Mesangial cell (primary cell): ENCODE data around the gene KATNIP. TPM values are rescaled to one million over a fixed set of nuclear protein-coding genes. Genes with fewer than 3 reads are reported as not detected.

Experiments used
- total RNA-seq: library from RNA; depleted of rRNA; stranded (reverse); fragments of >200 nt; gene quantifications from 2 replicates; pipeline ENCODE4 v1.2.3, GENCODE V29; 2015

The KATNIP gene
- total RNA-seq, result 12.7 and 24.3 TPM in 2 replicates

DNA sequence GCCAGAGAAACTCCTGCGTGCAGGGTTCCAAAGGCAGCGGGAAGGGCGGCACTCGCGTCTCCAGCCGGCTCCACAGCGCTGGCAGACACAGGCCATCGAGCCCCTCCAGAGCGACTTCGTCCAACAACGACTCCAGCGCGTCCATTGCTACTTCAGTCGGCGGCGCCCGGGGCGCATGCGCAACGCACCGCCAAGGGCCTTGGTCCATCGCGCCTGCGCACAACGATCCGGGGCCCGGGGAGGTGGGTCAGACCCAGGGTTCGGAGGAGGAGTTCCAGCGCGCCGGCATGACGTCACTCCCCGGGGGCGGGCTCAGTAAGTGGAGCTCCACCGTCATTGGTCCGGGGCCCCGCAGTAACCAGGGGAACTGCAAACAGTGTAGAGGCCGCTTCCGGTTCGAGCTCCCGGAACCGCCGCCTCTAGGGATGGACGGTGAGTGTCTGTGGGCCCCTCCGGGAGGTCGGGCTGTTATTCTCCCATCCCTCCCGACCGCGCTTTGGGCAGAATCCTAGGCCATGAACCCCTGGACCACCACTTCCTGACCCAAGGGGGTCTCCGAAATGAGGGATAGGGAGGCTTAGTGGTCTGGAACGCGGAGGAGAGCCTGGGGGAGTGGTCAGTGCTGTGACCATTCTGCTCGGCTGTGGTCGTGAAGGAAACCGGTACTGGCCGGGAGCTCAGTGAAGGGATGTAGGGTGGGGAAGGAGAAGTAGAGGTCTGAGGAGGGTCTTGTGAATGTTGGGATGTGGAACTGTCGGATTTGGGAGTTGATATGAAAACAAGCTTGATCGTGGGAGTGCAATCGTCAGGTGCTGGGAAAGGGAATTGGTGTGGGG is at the start of gene KATNIP, which contains the start of gene GTF3C1:
TSS of gene KATNIP (plus strand) at position 399 of the 836 bp plus-strand sequence. CDS start at position 426, 27 bp downstream.
TSS of gene GTF3C1 (minus strand) at position 168 of the 836 bp plus-strand sequence. CDS start at position 145, 23 bp downstream.

Other genes with a start within 250 kb of the KATNIP start
- gene IL4R, start 236.2 kb upstream of the KATNIP start, total RNA-seq, result 17.6 and 25.0 TPM in 2 replicates
- gene IL21R, start 148.0 kb upstream of the KATNIP start, total RNA-seq, result 2.8 and 3.9 TPM in 2 replicates
- 90.4 and 93.2 TPM in 2 replicates for gene GTF3C1, start 231 bp upstream of the KATNIP start, total RNA-seq